GM12878 (cell line): ENCODE data around the gene ZNF282. TPM values are rescaled to one million over a fixed set of nuclear protein-coding genes. Genes with fewer than 3 reads are reported as not detected.

Experiments
- ATAC-seq: fragments of 200-7000 bp; cut with Tn5 transposase; 3 replicates; pipeline ENCODE4 v1.9.1; 2020; ENCODE audit warnings: mild to moderate bottlenecking, moderate library complexity
- BruUV-seq: library from RNA; stranded (reverse); fragments of 400-500 nt; replicated peaks from 2 replicates; lab custom pipeline; 2021; lab: Mats Ljungman, UMichigan
- CTCF ChIA-PET: fragments of 300-600 bp; sonication (Branson Sonifier 250); formaldehyde crosslinking; extraction: SDS; loops from one replicate; lab custom pipeline; 2021; ENCODE audit warnings: inconsistent platforms; lab: Yijun Ruan, JAX
- POLR2A ChIA-PET: fragments of 350-600 bp; formaldehyde crosslinking; extraction: SDS; loops from one replicate; lab custom pipeline; 2021; ENCODE audit warnings: inconsistent platforms; lab: Charles Lee
- RAD21 ChIA-PET: fragments of 300-600 bp; sonication (Branson Sonifier 250); formaldehyde crosslinking; loops from one replicate; lab custom pipeline; 2023; ENCODE audit warnings: antibody characterized with exemption; ENCODE audit not compliant: unreplicated experiment; lab: Charles Lee
- SMC1A ChIA-PET: fragments of 300-600 bp; sonication (Branson Sonifier 250); formaldehyde crosslinking; loops from one replicate; lab custom pipeline; 2023; ENCODE audit not compliant: unreplicated experiment, uncharacterized antibody; lab: Charles Lee
- DNase-seq: peaks from one replicate; pipeline ENCODE4 v3.0.0-alpha.2; 2011; ENCODE audit warnings: low read depth, low spot score
- FAIRE-seq: peaks from 3 replicates; lab custom pipeline; 2011; peaks lifted over from hg19 to GRCh38; lab: Jason Lieb, UNC
- H2AFZ ChIP-seq: 2 replicates; pipeline ENCODE4 v1.6.0; 2011; ENCODE audit warnings: low read depth, low read length, control low read depth; ENCODE audit not compliant: control insufficient read depth
- H3K27ac ChIP-seq: 2 replicates; pipeline ENCODE4 v1.5.1; 2011; ENCODE audit warnings: control low read depth; ENCODE audit not compliant: control insufficient read depth, insufficient read depth
- H3K27me3 ChIP-seq, 2 experiments: replicated peaks in 1 of 2; 2 replicates each; pipeline versions ENCODE4 v1.6.0 to v1.6.1; 2011; ENCODE audit warnings: low read length in 1 of 2; ENCODE audit not compliant: control insufficient read depth in 2 of 2, insufficient read depth in 2 of 2
- H3K36me3 ChIP-seq, 2 experiments: 2 replicates each; pipeline ENCODE4 v1.5.1; 2011; ENCODE audit warnings: low read length in 1 of 2; ENCODE audit not compliant: control insufficient read depth in 2 of 2, insufficient read depth in 2 of 2
- H3K4me1 ChIP-seq: 2 replicates; pipeline ENCODE4 v1.6.1; 2011; ENCODE audit warnings: mild to moderate bottlenecking, low read length, moderate library complexity, mixed read lengths; ENCODE audit not compliant: control insufficient read depth, insufficient read depth
- H3K4me2 ChIP-seq: 2 replicates; pipeline ENCODE4 v1.6.0; 2011; ENCODE audit warnings: control low read depth; ENCODE audit not compliant: control insufficient read depth, insufficient read depth
- H3K4me3 ChIP-seq: fragments of 200-600 bp; sonication (generic); 2 replicates; pipeline ENCODE4 v1.5.1; 2016
- H3K79me2 ChIP-seq: 2 replicates; pipeline ENCODE4 v1.6.0; 2011; ENCODE audit warnings: low read length; ENCODE audit not compliant: control insufficient read depth, insufficient read depth
- H3K9ac ChIP-seq: 2 replicates; pipeline ENCODE4 v1.8.0; 2011; ENCODE audit warnings: low read length, control low read depth, mixed read lengths; ENCODE audit not compliant: control insufficient read depth, insufficient read depth
- H3K9me3 ChIP-seq: replicated peaks from 3 replicates; pipeline ENCODE4 v1.5.1; 2011; ENCODE audit warnings: mild to moderate bottlenecking, low read length; ENCODE audit not compliant: control insufficient read depth, insufficient read depth
- H4K20me1 ChIP-seq: 2 replicates; pipeline ENCODE4 v1.6.0; 2011; ENCODE audit not compliant: control insufficient read depth, insufficient read depth
- ATF2 ChIP-seq: IDR thresholded peaks from 2 replicates; pipeline ENCODE4 v1.6.1; 2012; ENCODE audit warnings: low read length, inconsistent platforms
- CTCF ChIP-seq, 3 experiments: IDR thresholded peaks in 2 of 3; conservative IDR thresholded peaks in 1 of 3; 2 replicates each; pipeline ENCODE4 v1.5.1; 2011; ENCODE audit warnings: low read depth in 3 of 3, low read length in 3 of 3, mild to moderate bottlenecking in 3 of 3, control low read depth in 2 of 3, moderate library complexity in 2 of 3, inconsistent platforms in 1 of 3, mixed read lengths in 1 of 3; ENCODE audit not compliant: control insufficient read depth in 2 of 3, insufficient read depth in 1 of 3; ENCODE audit errors: extremely low read depth in 1 of 3
- EED ChIP-seq: sonication (generic); IDR thresholded peaks from 2 replicates; pipeline ENCODE4 v1.6.1; 2016; ENCODE audit warnings: antibody characterized with exemption, low read depth
- ELK1 ChIP-seq: IDR thresholded peaks from 2 replicates; pipeline ENCODE4 v1.6.1; 2012; ENCODE audit warnings: low read depth, low read length, improper control_type of control experiment
- HCFC1 ChIP-seq: fragments of 150-350 bp; IDR thresholded peaks from 2 replicates; pipeline ENCODE4 v1.6.1; 2014; ENCODE audit warnings: low read length
- MTA2 ChIP-seq: fragments of 450-650 bp; IDR thresholded peaks from 2 replicates; pipeline ENCODE4 v1.6.1; 2016; ENCODE audit warnings: low read depth, mild to moderate bottlenecking, moderate library complexity
- MYB ChIP-seq: fragments of 150-350 bp; IDR thresholded peaks from 2 replicates; pipeline ENCODE4 v1.6.1; 2014; ENCODE audit warnings: mild to moderate bottlenecking, low read depth, low read length, borderline replicate concordance
- NFYB ChIP-seq: IDR thresholded peaks from 2 replicates; pipeline ENCODE4 v1.6.1; 2011; ENCODE audit warnings: low read depth, mild to moderate bottlenecking, low read length, improper control_type of control experiment, moderate library complexity; ENCODE audit not compliant: insufficient read depth
- SMAD5 ChIP-seq: IDR thresholded peaks from 2 replicates; pipeline ENCODE4 v1.6.1; 2016; ENCODE audit warnings: antibody characterized with exemption, low read depth
- SUPT20H ChIP-seq: IDR thresholded peaks from 2 replicates; pipeline ENCODE4 v1.6.1; 2011; ENCODE audit warnings: low read depth, mild to moderate bottlenecking, low read length, moderate library complexity, borderline replicate concordance; ENCODE audit not compliant: control insufficient read depth
- ZNF24 ChIP-seq: fragments of 450-650 bp; IDR thresholded peaks from 2 replicates; pipeline ENCODE4 v1.6.1; 2017; ENCODE audit warnings: antibody characterized with exemption, mild to moderate bottlenecking
- WGBS: methylation state at CpG from one replicate; pipeline ENCODE4 v1.1.6; 2016; ENCODE audit warnings: low lambda C conversion rate; ENCODE audit not compliant: insufficient replicate concordance, insufficient coverage; ENCODE audit errors: missing lambda C conversion rate; 5-methylcytosine and 5-hydroxymethylcytosine counted together
- in situ Hi-C: fragments of 300-500 bp; cut with MboI; formaldehyde crosslinking; loops from 9 replicates; pipeline ENCODE4 v1.14.3; 2018; ENCODE audit warnings: mixed read lengths
- intact Hi-C: fragments of 100-400 bp; cut with micrococcal nuclease; formaldehyde crosslinking; loops from one replicate; pipeline ENCODE4 v1.14.2; 2022; ENCODE audit not compliant: unreplicated experiment
- polyA plus RNA-seq, 11 experiments: library from polyadenylated mRNA; depleted of rRNA in 4 of 11; unstranded in 6 of 11; stranded (reverse) in 5 of 11; fragments of >200 nt; fragmentation: Nextera tagmentation in 4 of 11; fragmentation: Illumina TruSeq in 1 of 11; extraction: Ambion mirVana in 4 of 11; extraction: Trizol in 1 of 11; gene quantifications; 1 replicate in 1 of 11; 2 replicates in 10 of 11; pipeline versions ENCODE4 v1.2.1 to v1.2.3, GENCODE V29; 2011 to 2016; ENCODE audit warnings: inconsistent platforms in 2 of 11, missing spikeins in 2 of 11, low read depth in 1 of 11
- total RNA-seq, 4 experiments: library from RNA; depleted of rRNA in 3 of 4; stranded (reverse); fragments of >200 nt in 3 of 4; fragmentation: Illumina TruSeq in 1 of 4; extraction: Trizol in 1 of 4; gene quantifications; 2 replicates each; pipeline versions ENCODE4 v1.2.1 to v1.2.3, GENCODE V29; 2013 to 2021

The ZNF282 gene
- total and polyA plus RNA-seq, 10 of the 15 experiments (the other 5 are each of a cell fraction or from before 2014, with no cell fraction given): 0.35 to 28.4 (median 8.1) TPM

- TF ChIP-seq SUPT20H (no peak), ELK1 (no peak), ATF2 (no peak), MTA2 (no peak), HCFC1 (no peak), ZNF24 (no peak), MYB (no peak), EED (no peak), CTCF (IDR thresholded peaks at IDR 0.05 in 2 of 3, conservative IDR thresholded peaks at IDR 0.05 in 1 of 3; ENCODE audit: control insufficient read depth in 2 of 3, extremely low read depth in 1 of 3, insufficient read depth in 1 of 3, low read depth in 3 of 3, low read length in 3 of 3) (no peak), SMAD5 (no peak), NFYB (no peak)
- SMC1A ChIA-PET: interaction anchor here (1.1 kb wide), 1 partner anchor 16 kb away, joined by 4 read pairs; no protein-coding TSS in a partner anchor
- CTCF ChIA-PET: interaction anchor here (1.1 to 1.4 kb wide), 3 partner anchors 23 to 134 kb away, joined by 3 to 5 read pairs (median 3); no protein-coding TSS in a partner anchor
- intact Hi-C loops: no loop called here
- WGBS: 50% methylated on average over 4 of the region's 4 CpGs
- Histone ChIP-seq H3K9me3 (no peaks in the 10 kb centered on the region), H3K36me3 (no peaks in the 10 kb centered on the region; a peak in 2 of 4 replicates), H4K20me1 (no peaks in the 10 kb centered on the region), H3K4me2 (no peak overlapping the region), H3K9ac (no peak overlapping the region), H3K4me3 (no peak overlapping the region), H3K4me1 (no peaks in the 10 kb centered on the region), H2AFZ (no peak overlapping the region), H3K27me3 (no peaks in the 10 kb centered on the region), H3K79me2 (peaks cover 45% of the 10 kb centered on the region), H3K27ac (no peak overlapping the region)
- ATAC-seq: no peak
- RAD21 ChIA-PET: no interaction called here
- BruUV-seq: TSS peak; percentile 42
- FAIRE-seq: no peak
- DNase-seq: no peak
- in situ Hi-C loops: no loop called here
- POLR2A ChIA-PET: interaction anchor here (0.9 kb wide), 1 partner anchor 13 kb away, joined by 4 read pairs; no protein-coding TSS in a partner anchor
Observed at GRCh38 chr7:149150981-149151380, 44.4 kb upstream of the ZNF282 start.
